GM21576 (cell line): ENCODE data around the gene P2RY12.

ENCODE experiments used
- ATAC-seq: cut with Tn5 transposase; IDR thresholded peaks from one replicate; pipeline ENCODE4 v1.9.1; 2021; ENCODE audit warnings: mild to moderate bottlenecking, moderate library complexity; ENCODE audit not compliant: unreplicated experiment

Gene P2RY12

DNA sequence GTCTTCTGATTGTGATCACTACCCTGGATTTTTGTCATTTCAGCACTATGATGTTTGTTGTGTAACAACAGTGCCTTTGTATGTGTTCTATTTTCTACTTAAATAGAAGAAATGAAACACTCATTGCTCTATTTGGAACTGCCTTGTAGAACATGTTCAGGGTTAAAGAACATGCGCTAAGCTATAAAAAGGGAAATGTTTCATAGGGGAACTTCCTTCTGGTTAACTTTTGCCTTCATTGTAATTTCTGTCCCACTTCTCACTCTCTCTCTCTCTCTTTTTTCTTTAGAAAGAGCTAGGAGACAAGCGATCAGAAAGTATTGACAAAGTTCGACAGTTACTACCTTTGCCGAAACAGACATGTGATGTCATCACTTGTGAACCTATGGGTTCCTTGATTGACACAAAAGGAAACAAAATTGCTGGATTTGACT is at the start of gene P2RY12:
Gene P2RY12, minus strand, starts transcription at position 13 of the 434 bp plus-strand sequence. CDS start 45,908 bp downstream, outside the sequence.
- ATAC-seq, result peak; percentile 48

DNA sequence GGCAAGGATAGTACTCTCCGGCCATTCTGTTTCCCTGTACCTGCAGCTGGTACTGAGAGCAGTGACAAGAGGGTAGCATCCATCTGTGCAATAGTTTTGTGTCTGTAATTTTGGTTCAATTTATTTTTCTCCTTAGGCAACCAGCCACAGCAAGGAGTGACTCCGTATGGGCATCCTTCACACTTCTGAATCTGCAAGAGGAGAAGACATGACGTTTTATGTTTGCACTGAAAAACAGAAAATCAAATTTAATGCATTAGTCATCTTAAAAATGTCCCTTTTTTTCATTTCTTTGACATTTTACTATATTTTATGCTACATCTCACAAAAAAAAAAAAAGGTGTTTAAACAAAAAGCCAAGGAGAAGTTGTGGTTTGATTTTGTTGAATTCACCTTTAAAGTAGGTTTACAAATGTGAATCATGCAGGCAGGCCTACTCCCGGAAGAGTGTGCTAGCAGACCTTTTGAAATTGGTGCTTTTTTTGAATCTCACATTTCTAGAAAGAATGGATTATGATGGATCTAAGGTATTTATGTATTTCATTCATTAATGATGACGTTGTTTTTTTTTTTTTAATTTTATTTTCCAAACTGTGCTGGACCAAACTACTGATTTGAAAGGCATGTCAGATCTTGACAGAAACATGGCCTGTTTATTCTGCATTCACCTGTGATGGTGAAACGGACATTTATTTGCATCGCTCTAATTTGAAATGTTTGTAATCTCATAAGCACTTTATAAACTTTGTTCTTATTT is 48.2 kb upstream of the P2RY12 start:
- no peak for ATAC-seq

GRCh38 chr3:151431940-151432339 is 47.4 kb upstream of the P2RY12 start:
- ATAC-seq, result no peak

- no peak for ATAC-seq
Observed at GRCh38 chr3:151430821-151431484, 46.4 kb upstream of the P2RY12 start.

GRCh38 chr3:151428386-151428785 is 43.8 kb upstream of the P2RY12 start:
- ATAC-seq, result no peak

- peak; percentile 83 for ATAC-seq
Observed at GRCh38 chr3:151426341-151426657, 41.7 kb upstream of the P2RY12 start.

- ATAC-seq, result peak; percentile 22
Observed at GRCh38 chr3:151425627-151426340, 41.2 kb upstream of the P2RY12 start.

DNA sequence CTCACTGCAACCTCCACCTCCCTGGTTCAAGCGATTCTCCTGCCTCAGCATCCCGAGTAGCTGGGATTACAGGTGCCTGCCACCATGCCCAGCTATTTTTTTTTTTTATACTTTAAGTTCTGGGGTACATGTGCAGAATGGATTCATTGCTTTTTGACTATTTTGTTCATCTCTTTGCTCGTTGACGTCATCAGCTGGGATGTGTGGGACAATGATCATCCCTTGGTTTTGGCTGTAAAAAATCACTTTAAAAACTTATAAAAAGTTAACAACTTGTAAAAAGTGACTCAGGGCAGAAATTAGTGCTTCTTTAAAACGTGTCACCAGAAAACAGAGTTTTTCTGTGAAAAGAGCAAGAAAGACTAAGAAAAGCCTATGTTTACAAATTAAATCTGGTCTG is 38.5 kb upstream of the P2RY12 start:
- no peak for ATAC-seq

- no peak for ATAC-seq
Observed at GRCh38 chr3:151421938-151422337, 37.4 kb upstream of the P2RY12 start.

- no peak for ATAC-seq
Observed at GRCh38 chr3:151419806-151420205, 35.3 kb upstream of the P2RY12 start.

- ATAC-seq, result no peak
Observed at GRCh38 chr3:151415289-151415688, 30.7 kb upstream of the P2RY12 start.

DNA sequence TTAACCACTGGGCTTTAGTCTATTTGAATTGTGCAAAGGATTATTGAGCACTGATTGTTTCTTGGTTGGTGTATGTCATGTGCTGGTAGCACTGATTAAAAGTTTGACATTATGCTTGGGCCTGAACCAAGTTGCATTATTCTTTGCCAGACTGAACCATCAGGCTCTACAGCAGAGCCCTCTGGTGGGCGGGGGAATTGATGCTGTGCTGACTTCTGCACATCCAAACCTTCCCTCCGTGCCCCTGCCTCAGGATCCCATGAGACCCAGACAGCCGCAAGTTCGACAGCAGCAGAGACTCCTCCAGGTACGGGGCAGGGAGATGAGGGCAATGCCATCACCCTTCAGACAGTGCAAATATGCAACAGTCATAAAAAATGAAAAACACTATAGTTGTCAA is 28.4 kb upstream of the P2RY12 start:
- ATAC-seq, result no peak

DNA sequence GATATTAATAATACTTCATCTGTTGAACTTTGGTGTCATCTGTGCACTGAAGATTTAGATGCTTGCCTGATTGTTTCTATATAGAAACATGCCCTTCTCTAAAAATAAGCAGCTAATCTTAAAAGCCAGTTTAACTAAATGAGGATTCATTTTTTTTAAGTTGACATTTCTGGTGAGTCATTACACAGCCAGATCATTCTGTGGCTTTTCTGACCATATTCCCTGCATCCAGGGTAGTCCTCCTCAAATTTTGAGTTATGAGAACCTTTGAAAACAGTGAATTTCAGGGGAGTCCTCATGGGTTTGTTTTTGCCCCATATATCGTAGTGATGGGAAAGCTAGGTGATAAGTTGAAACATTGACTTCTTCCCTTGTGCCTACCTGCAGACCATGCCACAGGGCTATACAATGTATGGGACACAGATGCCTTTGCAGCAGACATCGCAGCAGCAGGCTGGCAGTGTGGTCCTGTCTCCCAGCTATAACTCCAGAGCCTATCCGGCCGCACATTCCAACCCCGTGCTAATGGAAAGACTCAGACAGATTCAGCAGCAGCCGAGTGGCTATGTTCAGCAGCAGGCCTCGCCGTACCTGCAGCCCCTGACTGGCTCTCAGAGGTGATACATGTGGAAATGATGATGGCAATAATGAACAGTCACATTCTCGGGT is 26.5 kb upstream of the P2RY12 start:
- no peak for ATAC-seq

DNA sequence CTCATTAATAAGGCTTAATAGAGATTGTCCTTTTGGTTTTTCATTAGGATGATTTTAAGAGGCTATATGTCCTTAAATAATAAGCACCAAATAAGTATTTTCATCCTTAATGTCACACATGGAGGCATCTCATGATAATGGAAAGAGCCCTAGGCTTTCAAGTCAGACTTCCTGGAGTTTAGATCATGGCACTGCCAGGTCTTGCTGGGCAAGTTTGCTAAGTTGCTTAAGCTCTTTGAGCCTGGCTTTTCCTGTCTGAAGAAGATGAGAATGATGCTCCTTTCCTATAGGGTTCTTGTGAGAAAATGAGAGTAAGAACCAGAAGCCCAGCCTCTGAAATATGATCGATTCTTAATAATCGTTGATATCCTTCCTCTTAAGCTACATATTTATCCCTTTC is 23.4 kb upstream of the P2RY12 start:
- no peak for ATAC-seq

- peak; percentile 55 for ATAC-seq
Observed at GRCh38 chr3:151404316-151404715, 19.8 kb upstream of the P2RY12 start.

- ATAC-seq, result no peak
Observed at GRCh38 chr3:151403246-151403645, 18.7 kb upstream of the P2RY12 start.

DNA sequence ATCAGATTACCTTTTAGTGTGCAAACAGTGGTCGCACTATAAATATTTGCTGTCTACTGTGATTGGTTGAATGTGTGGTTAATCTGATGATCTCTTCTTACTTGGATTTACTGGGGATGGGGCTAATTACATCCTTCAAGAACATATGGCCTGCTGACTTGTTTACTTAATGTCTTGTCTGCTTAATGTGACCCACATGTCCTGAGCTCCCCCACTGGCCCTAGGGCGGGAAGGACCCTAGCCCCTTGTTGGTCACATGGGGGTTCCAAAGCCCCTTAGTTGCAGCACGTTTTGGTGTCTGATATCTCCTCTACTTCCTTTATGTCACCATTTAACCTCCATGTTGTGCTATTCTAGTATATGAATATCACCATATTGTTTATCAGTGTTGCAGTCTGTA is 17.8 kb upstream of the P2RY12 start:
- ATAC-seq, result no peak

- ATAC-seq, result no peak
Observed at GRCh38 chr3:151400341-151400740, 15.8 kb upstream of the P2RY12 start.

DNA sequence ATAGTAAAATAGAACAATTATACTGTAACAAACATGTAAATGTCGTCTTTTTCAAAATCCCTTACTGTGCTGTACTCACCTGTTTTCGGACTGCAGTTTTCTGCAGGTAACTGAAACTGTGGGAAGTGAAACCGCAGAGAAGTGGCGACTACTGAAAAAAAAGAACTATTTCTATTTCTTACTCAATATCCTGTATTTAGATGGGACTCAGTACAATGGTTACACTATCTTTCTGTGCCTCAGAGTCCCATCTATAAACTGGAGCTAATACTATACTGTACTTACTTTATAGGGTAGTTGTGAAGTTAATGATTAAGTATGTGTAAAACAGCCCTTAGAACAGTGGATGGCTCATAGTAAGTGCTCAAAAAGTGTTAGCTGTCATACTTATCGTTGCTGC is 14.3 kb upstream of the P2RY12 start:
- no peak for ATAC-seq

DNA sequence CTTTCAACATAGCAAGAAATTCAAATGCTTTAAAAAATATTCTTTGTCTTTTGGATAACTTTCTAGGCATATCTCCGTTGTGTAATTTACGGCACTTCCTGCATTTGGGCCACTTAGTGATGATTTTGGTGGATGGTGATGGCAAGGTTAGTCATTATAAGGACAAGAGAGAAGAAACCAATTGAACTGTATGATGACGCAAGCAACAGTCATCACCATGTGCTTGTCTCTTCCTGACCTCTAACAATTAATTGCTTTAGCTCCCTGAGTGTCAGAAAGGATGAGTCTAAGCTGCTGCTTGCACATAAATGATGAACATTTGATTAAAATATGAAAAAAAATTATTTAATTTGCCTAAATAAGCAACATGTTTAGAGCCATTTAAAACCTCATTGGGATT is 11.3 kb upstream of the P2RY12 start:
- ATAC-seq, result no peak

- ATAC-seq, result no peak
Observed at GRCh38 chr3:151394611-151395010, 10.1 kb upstream of the P2RY12 start.
